GM19438 (cell line): ENCODE results near the gene DTD2.
"Not testable (repeated sequence)": the region's sequence is repeated elsewhere in the genome, so short reads cannot be mapped to it uniquely, and the experiment has no call there.

Experiments used
- ATAC-seq: cut with Tn5 transposase; IDR thresholded peaks from one replicate; pipeline ENCODE4 v1.9.1; 2021; ENCODE audit warnings: low read depth; ENCODE audit not compliant: unreplicated experiment

DTD2 gene

DNA sequence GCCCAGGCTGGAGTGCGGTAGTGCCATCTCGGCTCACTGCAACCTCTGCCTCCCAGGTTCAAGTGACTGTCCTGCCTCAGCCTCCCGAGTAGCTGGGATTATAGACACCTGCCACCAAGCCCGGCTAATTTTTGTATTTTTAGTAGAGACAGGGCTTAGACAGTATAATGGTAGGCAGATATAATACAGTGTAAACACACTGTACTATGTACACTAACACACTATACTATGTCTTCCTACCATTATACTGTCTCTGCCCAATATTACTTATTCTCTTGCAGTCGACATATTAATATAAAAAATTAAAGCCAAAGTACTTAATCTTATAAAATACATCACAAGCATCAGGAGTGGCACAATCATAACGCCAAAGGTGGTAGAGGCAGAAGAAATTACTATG lies 15.0 kb downstream of the DTD2 start:
- ATAC-seq: no peak

DNA sequence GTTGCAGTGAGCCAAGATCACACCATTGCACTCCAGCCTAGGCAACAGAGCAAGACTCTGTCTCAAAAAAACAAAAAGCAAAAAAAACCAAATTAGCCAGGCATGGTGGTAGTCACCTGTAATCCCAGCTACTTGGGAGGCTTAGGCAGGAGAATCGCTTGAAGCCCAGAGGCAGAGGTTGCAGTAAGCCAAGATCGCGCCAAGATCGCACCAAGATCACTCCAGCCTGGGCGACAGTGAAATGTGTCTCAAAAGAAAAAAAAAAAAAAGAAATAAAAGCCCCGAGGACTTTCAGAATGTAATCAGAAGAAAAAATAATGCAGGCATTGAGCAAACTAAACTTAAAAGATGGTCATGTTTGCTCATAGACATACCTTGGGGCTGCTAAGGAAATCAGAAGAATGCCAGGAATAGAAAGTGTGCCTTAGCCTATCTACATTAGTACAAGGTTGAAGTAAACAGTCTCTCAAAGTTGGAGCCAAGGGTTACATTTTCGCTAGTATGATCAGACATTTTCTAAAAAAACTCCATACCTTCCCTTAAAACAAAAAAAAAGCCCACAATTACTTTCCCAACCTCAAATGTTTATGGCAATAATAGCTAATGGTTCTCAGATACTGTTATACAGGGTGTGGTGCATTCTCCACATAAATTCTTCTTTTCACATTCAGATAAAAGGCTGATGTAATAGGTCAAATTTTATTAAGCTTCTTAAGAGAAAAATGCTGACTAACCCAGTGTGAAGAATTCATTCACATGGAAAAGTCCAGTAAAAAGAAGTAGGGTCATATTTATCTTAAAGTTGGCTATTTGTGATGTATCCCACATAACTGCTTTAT lies 15.8 kb downstream of the DTD2 start:
- no peak for ATAC-seq

DNA sequence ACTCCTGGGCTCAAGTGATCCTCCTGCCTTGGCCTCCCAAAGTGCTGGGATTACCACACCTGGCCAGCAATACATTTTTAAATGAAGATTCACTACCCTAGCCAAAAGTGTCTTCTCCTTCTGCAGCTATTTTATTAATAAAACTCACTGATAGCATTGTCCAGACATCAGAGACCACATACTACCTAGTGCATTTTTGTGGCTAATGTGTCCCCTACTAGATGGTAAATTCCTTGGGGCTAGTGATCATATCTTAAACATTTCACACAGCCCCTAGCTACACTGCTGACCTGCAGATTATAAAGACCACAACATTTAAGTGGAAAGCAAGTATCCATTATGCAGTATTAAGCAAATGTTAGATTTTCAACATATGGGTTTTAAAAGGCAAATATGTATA lies 17.0 kb downstream of the DTD2 start:
- ATAC-seq: no peak

DNA sequence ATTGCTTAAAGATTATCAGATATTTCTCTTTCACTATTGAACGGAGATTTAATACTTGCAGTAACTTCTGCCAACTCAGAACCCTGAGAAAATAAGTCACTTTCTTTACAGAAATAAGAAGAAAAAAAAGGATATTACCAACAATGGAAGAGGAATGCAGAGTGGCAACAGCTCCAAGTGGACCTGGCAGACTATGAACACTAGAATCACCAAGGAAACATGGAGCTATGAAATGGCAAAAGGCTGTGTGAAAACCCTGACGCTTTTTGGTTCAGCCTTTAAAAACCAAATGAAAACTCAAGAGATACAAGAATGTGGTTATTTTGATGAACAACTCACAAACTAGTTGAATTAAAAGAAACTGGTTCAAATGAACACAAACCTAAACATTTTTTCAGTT lies 17.7 kb downstream of the DTD2 start:
- no peak for ATAC-seq

DNA sequence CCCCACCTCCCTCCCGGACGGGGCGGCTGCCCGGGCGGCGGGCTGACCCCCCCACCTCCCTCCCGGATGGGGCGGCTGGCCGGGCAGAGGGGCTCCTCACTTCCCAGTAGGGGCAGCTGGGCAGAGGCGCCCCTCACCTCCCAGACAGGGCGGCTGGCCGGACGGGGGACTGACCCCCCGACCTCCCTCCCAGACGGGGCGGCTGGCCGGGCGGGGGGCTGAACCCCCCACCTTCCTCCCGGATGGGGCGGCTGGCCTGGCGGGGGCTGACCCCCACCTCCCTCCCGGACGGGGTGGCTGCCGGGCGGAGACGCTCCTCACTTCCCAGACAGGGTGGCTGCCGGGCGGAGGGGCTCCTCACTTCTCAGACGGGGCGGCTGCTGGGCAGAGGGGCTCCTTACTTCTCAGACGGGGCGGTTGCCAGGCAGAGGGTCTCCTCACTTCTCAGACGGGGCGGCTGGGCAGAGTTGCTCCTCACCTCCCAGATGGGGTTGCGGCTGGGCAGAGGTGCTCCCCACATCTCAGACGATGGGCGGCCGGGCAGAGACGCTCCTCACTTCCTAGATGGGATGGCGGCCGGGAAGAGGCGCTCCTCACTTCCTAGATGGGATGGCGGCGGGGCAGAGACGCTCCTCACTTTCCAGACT lies 20.1 kb downstream of the DTD2 start:
- ATAC-seq: not testable (repeated sequence)

DNA sequence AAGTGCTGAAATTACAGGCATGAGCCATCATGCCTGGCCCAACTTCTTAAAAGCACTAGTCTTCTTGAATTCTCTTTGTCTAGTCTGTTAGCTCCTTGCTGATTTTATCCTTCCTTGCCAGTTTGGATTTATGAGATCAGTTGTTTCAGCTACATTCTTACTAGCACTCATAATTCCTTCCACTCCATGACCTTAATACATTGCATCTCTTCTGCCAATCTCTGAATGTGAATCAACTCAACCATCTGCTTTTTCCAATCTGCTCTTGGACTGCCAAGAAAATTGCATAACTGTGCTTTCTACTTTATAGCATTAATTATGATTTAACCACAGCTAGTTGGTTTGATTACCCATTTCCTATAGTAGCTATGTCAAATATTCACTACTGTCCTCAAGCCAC lies 22.0 kb downstream of the DTD2 start:
- no peak for ATAC-seq

DNA sequence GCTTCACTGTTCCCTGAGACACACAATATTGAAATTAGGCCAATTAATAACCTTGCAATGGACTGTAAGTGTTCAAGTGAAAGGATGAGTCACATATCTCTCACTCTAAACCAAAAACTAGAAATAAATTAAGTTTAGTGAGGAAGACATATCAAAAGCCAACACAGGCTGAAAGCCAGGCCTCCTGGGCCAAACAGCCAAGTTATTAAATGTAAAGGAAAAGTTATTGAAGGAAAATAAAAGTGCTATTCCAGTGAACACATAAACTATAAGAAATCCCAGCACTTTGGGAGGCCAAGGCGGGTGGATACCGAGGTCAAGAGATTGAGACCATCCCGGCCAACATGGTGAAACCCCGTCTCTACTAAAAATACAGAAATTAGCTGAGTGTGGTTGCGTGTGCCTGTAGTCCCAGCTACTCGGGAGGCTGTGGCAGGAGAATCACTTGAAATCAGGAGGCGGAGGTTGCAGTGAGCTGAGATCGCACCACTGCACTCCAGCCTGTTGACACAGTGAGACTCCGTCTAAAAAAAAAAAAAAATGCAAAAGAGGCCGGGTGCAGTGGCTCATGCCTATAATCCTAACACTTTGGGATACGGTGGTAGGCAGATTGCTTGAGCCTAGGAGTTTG lies 26.6 kb downstream of the DTD2 start:
- no peak for ATAC-seq

DNA sequence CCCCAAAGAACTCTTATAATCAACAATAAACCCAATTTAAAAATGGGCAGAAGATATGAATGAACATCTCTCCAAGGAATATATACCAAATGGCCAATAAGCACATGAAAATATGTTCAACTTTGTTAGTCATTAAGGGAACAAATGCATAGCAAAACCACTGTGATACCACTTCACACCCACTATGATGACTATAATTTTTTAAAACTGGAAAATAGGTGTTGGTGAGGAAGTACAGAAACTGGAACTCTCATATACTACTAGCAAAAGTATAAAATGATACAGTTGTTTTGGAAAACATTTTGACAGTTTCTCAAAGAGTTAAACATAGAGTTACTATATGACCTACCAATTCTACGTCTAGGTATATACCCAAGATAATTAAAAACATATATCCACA lies 27.5 kb downstream of the DTD2 start:
- no peak for ATAC-seq

DNA sequence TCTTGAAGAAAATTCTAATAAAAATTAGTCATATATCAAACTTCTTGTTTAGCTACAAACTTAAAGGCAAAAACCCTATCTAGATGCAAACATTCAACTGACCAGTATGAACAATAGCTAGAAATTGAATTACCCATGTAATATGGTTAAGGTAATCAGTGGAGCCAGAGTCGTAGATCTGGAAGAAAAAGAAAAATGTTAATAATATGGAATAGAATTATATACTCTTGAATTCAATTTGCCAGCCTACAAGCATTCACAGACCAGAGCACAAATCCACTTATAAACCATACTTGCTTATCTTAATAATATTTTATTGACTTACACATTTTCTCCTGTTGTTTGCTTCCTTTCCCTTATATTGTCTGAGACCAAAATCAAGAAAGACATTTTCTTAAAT lies 29.3 kb downstream of the DTD2 start:
- no peak for ATAC-seq

DNA sequence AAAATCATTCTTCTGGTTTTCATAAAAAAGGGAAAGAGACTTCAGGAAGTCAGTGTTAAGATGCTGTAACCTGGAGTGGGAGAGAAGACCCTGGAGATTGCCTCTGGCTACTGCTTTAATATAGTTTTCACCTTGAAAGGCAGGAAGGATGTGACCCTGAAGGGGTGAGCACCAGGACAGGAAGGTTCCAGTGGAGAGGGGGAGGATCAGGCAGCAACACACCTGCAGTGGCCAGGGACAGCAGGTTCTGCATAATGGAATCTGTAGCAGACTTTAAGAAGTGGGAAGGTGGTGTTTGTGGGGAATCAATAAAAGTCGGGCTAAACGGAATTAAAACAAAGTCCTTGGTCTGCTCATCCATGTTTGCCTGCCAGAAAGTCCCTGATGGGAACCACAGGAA lies 30.6 kb downstream of the DTD2 start:
- no peak for ATAC-seq

DNA sequence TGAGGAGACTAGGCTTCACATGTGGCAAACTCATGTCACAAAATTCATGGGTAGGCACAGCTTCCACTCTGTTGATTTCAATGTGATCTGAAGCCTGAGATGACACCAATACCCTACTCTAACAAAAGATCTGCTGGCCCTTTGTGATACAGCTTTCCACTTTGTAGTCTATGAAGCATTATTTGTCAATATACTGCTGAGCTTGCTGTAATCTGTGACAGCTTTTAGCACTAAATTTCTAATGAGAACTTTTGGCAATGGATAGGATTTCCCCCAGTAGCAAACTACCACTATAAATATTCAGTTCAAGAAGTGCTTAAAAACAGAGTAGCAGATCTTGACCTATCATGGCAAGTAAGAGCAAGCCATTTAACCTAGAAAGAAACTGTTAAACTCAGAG lies 31.4 kb downstream of the DTD2 start:
- ATAC-seq: no peak

DNA sequence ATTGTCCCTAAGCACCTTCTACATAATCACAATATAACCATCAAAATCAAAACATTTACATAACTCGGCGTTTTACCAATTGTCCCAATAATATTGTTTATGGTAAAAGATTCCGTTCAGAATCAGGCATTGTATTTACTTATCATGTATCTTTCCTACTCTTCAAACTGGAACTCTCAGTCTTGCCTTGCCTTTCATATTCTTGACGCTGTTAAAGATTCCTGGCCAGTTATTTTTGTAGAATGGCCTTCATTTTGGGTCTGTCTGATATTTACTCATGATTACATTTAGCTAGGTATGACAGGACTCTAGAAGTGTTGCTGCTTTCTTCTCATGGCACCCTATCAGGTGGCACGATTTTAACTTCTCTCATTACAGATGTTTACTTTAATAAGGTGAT lies 36.1 kb downstream of the DTD2 start:
- ATAC-seq: no peak

DNA sequence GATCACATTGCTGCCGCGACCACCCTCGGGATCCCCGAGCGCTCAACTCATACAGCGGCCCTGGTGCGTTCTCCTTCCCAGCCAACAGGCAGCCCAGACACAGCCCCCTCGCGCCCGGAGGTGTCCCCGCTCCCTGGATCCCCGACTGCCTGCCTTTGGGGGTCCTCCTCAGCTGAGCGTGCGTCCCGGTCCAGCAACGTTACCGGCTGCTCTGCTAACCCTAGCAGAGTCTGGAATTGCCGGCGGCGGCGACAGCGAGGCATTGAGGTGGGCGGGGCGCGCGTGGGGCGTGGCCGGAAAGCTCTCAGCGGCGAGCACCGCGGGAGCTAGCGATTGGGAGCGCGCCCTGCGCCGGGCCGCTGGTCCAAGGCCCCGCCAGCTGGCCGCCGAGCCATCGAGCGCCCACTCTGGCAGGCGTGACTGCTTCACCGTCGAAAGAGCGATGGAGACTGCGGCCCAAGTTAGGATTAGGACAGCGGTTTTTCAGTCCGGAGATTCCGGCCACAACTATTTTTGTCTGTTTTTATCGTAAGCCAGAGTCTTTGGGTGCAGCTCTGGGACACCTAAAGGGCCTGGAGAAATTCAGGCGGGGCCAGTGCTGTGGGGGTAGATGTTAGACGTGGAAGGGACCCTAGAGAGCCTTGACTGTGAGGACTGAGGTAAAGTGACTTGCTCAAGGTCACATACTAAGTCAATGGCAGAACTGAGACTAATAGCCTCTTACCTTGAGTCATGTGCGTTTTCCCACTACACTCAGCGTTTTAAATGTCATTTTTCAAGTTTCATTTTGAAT lies 36.8 kb downstream of the DTD2 start, which contains the start of gene HEATR5A:
HEATR5A (minus strand) TSS at position 232 of the 793 bp plus-strand sequence. CDS start 17,575 bp downstream, outside the sequence.
- ATAC-seq: peak; percentile 93

DNA sequence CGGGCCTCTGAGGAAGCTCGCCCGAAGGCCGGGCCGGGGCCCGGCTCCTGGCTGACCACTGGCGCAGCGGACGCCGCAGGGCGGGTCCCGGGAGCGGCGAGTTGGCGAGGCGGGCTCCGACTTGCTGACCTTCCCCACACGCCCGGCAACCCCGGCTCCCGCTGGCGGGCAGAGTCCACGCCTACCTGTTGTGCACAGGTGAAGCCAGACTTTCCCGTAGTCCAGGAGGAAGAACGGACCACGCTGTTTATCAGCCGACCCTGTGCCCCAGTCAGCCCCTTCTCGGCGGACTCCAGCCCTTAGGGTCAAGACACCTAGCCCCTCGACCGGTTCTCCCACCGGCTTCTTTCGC lies 37.4 kb downstream of the DTD2 start:
- ATAC-seq: peak; percentile 33

DNA sequence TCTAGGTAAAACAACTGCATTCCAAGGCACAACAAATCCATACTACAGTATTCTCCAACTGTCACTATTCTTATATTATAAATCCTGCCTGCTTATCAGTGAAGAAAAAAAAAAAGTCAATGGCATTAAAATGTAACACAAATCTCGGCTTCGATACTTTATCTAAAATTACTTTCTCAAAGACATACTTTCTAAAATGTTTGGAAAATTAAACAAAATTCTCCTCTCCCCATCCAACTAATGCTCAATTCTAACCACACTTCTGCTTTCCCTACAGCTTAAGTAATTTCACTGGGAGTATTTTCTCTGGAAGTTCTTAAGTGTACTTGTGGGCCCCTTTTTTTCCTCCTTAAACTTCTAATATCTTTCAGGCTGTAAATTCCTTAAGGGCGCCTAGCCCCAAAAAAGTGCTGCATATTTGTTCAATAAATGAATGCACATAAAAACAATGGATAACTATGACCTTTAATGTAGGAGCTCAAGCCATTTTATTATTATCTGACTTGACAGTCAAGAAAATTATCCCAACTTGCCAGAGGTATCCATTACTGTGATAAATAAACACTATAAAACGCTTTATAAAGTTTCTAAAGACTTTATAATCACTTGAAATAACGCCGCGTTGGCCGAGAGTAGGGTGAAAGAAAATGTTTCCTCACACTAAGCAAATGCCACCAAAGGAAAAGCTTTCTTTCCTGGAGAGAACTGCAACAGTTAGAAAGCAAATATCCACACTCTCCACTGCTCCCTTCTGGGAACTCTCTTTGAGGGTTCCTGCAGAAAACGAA lies 37.9 kb downstream of the DTD2 start:
- no peak for ATAC-seq

DNA sequence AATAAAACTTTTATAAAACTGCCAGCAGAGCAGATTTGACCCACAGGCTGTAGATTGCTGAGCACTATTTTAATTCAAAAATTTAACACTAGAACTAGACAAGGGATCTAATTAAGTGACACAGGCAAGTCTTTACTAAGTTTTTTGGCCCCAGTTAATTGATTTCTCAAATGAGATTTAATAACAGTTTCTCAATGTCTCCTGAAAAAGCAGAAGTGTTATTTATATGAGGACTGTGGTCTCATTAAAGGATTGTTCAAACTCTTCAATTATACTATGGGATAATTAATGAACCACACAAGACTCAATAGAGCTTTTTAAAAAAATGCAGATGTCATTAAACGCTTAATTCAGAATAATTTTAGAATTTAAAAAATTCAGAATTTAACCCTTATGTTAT lies 38.9 kb downstream of the DTD2 start:
- ATAC-seq: no peak

DNA sequence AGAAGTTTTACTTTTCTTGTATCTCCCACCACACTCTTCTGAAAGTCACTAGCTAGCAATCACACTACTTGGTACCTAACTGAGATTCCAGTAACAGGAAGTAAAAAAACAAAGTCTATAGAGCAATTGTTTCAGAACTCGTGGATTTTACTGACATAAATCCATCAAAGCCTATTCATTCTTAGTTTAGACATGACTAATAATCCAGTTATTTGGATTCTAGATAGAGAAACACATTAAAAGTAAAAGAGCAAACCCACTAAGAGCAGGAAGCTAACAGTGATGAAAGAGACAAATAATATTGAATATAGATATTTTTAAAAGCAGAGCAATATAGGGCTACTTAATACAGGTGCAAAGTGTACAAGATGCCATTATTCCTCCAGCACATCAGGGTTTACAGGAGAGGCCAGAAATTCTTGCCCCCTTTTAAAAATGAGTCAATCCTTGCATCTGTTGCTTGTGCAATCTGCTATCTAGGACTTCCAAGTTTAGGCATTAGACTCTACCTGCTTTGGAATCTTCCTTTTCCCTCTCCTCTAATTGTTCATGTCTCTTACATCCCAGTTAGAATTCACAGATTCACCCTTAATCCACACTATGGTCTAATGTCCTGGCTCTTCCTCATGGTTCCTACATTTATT lies 43.0 kb downstream of the DTD2 start:
- ATAC-seq: no peak

DNA sequence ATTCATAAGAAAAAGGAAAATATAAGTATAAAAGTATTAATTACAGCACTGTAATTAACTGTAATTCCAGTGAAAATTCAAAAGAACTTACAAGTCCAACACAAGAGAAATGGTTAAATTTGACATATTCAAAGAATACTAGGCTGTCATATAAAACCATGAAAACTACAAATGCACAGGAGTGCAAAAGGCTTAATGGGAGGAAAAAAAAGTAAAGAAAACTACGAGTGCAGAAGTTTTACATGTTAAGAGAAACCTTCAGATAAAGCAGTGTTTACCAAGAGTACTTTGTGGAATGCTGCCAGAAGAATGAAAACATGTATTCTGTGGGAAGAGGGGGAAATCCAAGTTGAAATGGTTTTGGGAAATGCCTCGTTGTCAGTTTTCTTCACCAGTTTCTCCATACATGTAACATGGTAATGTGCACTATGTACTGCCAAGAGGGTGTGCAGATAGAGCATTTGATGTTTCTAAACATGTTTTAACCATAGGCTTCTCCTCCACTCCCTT lies 46.0 kb downstream of the DTD2 start:
- ATAC-seq: no peak

DNA sequence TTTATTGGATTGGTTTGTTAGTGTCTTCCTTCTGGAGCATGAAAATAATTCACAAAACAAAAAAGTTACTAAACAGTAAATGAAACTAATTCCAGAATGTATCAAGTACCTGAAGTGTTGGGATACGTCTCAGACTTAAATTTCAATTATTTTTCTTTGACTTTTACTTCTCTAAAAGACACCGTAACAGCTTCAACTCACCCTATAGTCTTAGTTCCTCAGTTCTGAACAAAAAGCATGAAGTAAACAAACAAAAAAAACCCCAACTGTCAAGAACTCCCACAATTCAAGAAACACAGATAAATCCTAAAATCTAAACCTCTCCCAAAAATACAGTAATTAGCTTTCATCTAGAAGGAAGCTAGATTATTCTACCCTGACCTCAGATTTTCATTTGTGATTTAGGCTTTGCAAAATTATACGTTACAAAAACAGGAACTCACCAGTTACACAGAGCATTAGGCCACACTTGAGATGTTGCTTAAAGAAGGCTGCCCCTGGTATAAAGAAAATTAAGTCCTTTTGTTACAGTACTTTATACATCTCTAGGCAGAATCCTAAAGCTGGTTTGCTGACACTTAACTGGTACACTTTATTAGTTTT lies 47.2 kb downstream of the DTD2 start:
- ATAC-seq: no peak
